Measurements from ENCODE around the gene MYO1G.

MYO1G gene

GRCh38 chr7:44967571-44968446 lies 11.0 kb downstream of the MYO1G start:
- ATAC-seq (no peak), DNase-seq (peak; percentile 6)

- DNase-seq (peak; percentile 16), ATAC-seq (no peak)
Observed at GRCh38 chr7:44966731-44967538, 11.9 kb downstream of the MYO1G start.

GRCh38 chr7:44965937-44966730 lies 12.7 kb downstream of the MYO1G start:
- ATAC-seq (no peak), DNase-seq (peak; percentile 20)

GRCh38 chr7:44965441-44965903 lies 13.3 kb downstream of the MYO1G start:
- ATAC-seq (no peak), DNase-seq (no peak)

- no peak for ATAC-seq
- DNase-seq = peak; percentile 28
Observed at GRCh38 chr7:44964831-44965440, 13.9 kb downstream of the MYO1G start.

GRCh38 chr7:44964384-44964830 lies 14.4 kb downstream of the MYO1G start:
- ATAC-seq = no peak
- no peak for DNase-seq

- DNase-seq (peak; percentile 8), ATAC-seq (no peak)
Observed at GRCh38 chr7:44963364-44964290, 15.2 kb downstream of the MYO1G start.

GRCh38 chr7:44962483-44963251 lies 16.1 kb downstream of the MYO1G start:
- peak; percentile 13 for DNase-seq
- no peak for ATAC-seq

GRCh38 chr7:44961844-44962482 lies 16.9 kb downstream of the MYO1G start:
- ATAC-seq = no peak
- DNase-seq = peak; percentile 23

GRCh38 chr7:44960011-44960580 lies 18.7 kb downstream of the MYO1G start:
- DNase-seq (peak; percentile 12), ATAC-seq (peak; percentile 4)

GRCh38 chr7:44959433-44959951 lies 19.3 kb downstream of the MYO1G start:
- ATAC-seq (peak; percentile 62), DNase-seq (peak; percentile 53)

- DNase-seq = no peak
- ATAC-seq = no peak
Observed at GRCh38 chr7:44958645-44959344, 20.0 kb downstream of the MYO1G start.

GRCh38 chr7:44956157-44956766 lies 22.6 kb downstream of the MYO1G start:
- DNase-seq = no peak
- ATAC-seq = no peak

- DNase-seq = no peak
- ATAC-seq = no peak
Observed at GRCh38 chr7:44955733-44956132, 23.1 kb downstream of the MYO1G start.

GRCh38 chr7:44953156-44953555 lies 25.7 kb downstream of the MYO1G start:
- ATAC-seq (no peak), DNase-seq (no peak)

GRCh38 chr7:44949303-44949702 lies 29.5 kb downstream of the MYO1G start:
- DNase-seq (no peak), ATAC-seq (no peak)

- no peak for ATAC-seq
Observed at GRCh38 chr7:44945479-44945878, 33.3 kb downstream of the MYO1G start.

GRCh38 chr7:44944821-44945220 lies 34.0 kb downstream of the MYO1G start:
- DNase-seq (no peak), ATAC-seq (no peak)

More at GRCh38 chr7:44945479-44945878, 33.3 kb downstream of the MYO1G start:
- DNase-seq = no peak
